ENCODE results near the gene FBXL5. TPM values are rescaled to one million over a fixed set of nuclear protein-coding genes. Genes with fewer than 3 reads are reported as not detected.

The FBXL5 gene
- total RNA-seq, 2 experiments from 2014 or later: 26.5 to 30.4 TPM

DNA sequence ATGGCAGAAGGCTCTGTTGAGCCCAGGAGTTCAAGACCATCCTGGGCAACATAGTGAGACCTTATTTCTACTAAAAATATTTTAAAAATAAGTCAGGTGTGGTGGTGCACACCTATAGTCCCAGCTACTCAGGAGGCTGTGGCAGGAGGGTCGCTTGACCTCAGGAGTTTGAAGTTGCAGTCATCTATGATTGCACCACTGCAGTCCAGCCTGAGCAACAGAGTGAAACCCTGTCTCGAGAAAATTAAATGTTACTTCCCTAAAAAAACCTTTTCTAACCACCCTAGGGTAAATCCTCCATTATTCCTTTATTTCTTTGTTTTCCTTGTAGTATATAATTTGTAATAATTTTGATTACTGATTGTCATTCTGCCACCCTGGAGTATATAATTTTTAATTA is 34.4 kb upstream of the FBXL5 start:
- Mint-ChIP-seq H3K27me3 (no peaks in the 10 kb centered on the region), H3K4me1 (ENCODE audit: low read depth) (peaks cover 2% of the 10 kb centered on the region), H3K27ac (no peak overlapping the region), H3K9me3 (no peaks in the 10 kb centered on the region), H3K36me3 (peaks cover 24% of the 10 kb centered on the region), H3K4me3 (no peak overlapping the region)
- ChIA-PET CTCF (no interaction called here), POLR2A (no interaction called here)
- intact Hi-C loops (cut with micrococcal nuclease): no loop called here
- no peak for DNase-seq

GRCh38 chr4:15688051-15688450 is 32.9 kb upstream of the FBXL5 start:
- H3K9me3 Mint-ChIP-seq: no peaks in the 10 kb centered on the region
- peaks cover 26% of the 10 kb centered on the region for H3K36me3 Mint-ChIP-seq
- H3K4me1 Mint-ChIP-seq (ENCODE audit: low read depth): peaks cover 11% of the 10 kb centered on the region
- CTCF ChIA-PET: interaction anchor here (1.1 kb wide), 1 partner anchor 118 kb away, joined by 3 read pairs; no protein-coding TSS in a partner anchor
- intact Hi-C loops (cut with micrococcal nuclease): no loop called here
- no peak for DNase-seq
- no peaks in the 10 kb centered on the region for H3K27me3 Mint-ChIP-seq
- POLR2A ChIA-PET: no interaction called here
- no peak overlapping the region for H3K4me3 Mint-ChIP-seq
- no peak overlapping the region for H3K27ac Mint-ChIP-seq

GRCh38 chr4:15684498-15684897 is 29.3 kb upstream of the FBXL5 start:
- intact Hi-C loops (cut with micrococcal nuclease): no loop called here
- H3K27ac Mint-ChIP-seq: no peak overlapping the region
- H3K36me3 Mint-ChIP-seq: peaks cover 35% of the 10 kb centered on the region
- H3K4me3 Mint-ChIP-seq: no peak overlapping the region
- DNase-seq: no peak
- ChIA-PET CTCF (interaction anchor here (0.8 kb wide), 1 partner anchor 30 kb away, joined by 3 read pairs; no protein-coding TSS in a partner anchor), POLR2A (no interaction called here)
- peaks cover 26% of the 10 kb centered on the region for H3K4me1 Mint-ChIP-seq (ENCODE audit: low read depth)
- H3K27me3 Mint-ChIP-seq: no peaks in the 10 kb centered on the region
- H3K9me3 Mint-ChIP-seq: no peaks in the 10 kb centered on the region

DNA sequence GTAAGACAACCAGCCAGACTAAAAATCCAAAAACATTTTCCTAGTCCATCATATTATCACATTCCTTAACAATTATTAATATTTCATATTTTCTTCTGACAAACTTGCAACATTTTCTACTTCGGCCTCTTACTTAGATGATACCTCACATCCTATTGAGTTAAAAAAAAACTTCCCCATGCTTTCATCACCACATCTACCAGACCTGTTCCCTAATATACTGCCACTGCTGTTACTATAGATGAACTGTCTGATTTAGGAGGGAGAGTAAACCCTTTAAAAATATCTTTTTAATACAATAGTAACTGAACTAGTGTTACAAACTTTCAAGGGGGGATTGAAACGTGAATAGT is 28.0 kb upstream of the FBXL5 start:
- Mint-ChIP-seq H3K4me1 (ENCODE audit: low read depth) (peaks cover 26% of the 10 kb centered on the region), H3K27ac (no peak overlapping the region), H3K4me3 (peak overlapping the region; percentile 15), H3K36me3 (peaks cover 28% of the 10 kb centered on the region), H3K9me3 (no peaks in the 10 kb centered on the region), H3K27me3 (no peaks in the 10 kb centered on the region)
- CTCF ChIA-PET: no interaction called here
- intact Hi-C loops (cut with micrococcal nuclease): no loop called here
- POLR2A ChIA-PET: no interaction called here
- DNase-seq: no peak

GRCh38 chr4:15682242-15683142 is 27.3 kb upstream of the FBXL5 start:
- Mint-ChIP-seq H3K9me3 (no peaks in the 10 kb centered on the region), H3K27me3 (no peaks in the 10 kb centered on the region), H3K4me3 (peak overlapping the region; percentile 99), H3K4me1 (ENCODE audit: low read depth) (peaks cover 29% of the 10 kb centered on the region), H3K36me3 (peaks cover 28% of the 10 kb centered on the region), H3K27ac (peak overlapping the region; percentile 95)
- CTCF ChIA-PET: interaction anchor here (0.6 to 1.9 kb wide), 6 partner anchors 18 to 225 kb away, joined by 3 to 4 read pairs (median 3); partner anchors contain the start of gene FBXL5
- DNase-seq: no peak
- intact Hi-C loops (cut with micrococcal nuclease): no loop called here
- POLR2A ChIA-PET: interaction anchor here (0.6 to 1.9 kb wide), 4 partner anchors 20 to 66 kb away, joined by 3 to 12 read pairs (median 4); partner anchors contain the start of gene FBXL5

DNA sequence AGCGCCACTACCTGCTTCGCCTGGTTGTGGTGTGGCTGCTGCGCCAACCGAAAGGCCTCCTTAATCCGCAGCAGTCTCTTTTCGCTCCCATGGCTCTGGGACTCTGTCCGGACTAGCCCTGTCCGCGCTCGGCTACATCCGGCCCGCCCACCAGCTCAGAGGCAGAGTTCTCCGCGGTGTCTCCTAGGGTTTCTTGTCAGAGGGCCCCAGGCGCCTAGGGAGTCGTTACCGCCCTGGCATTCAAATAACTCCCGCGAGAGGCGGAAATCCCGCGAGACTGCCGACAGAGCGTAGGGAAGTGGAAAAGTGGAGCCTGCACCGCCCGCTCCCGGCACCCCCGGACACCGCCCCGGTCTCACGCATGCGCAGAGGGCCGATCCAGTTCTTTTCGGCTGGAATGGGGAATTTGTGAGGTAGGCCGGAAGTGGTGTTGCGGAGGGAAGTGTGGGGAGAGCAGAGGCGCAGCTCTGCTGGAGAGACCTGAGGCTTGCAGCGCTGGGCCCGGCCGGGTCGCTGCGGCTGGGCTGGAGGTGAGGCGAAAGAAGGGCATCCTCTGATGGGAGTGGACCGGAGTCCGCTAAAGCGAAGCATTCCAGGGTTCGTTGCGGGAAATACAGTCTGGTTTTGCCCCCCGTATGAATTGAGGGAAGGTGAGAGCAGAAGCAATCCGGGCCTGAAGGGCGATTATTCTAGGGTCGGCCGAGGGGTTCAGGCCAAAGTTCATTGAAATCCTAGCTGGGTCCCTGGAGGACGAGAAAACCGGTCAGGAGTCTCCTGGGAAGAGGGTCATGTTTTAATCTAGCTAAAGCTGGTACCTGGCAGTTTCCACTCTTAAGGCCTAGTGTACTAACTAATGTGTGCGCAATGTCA is 26.4 kb upstream of the FBXL5 start, which contains the start of gene FAM200B:
TSS of gene FAM200B (plus strand) at position 456 of the 870 bp plus-strand sequence. CDS start 5,151 bp downstream, outside the sequence.
- Mint-ChIP-seq H3K27ac (peak within 1 kb of the TSS; percentile 95), H3K27me3 (no peaks in the 10 kb centered on the region), H3K4me3 (peak within 1 kb of the TSS; percentile 99), H3K36me3 (peaks cover 23% of the 10 kb centered on the region), H3K9me3 (no peaks in the 10 kb centered on the region), H3K4me1 (ENCODE audit: low read depth) (peaks cover 29% of the 10 kb centered on the region)
- POLR2A ChIA-PET: interaction anchor here (0.6 to 1.9 kb wide), 5 partner anchors 10 to 67 kb away, joined by 3 to 12 read pairs (median 3); partner anchors contain the start of gene FBXL5
- CTCF ChIA-PET: interaction anchor here (0.6 to 1.9 kb wide), 8 partner anchors 18 to 224 kb away, joined by 3 to 7 read pairs (median 3); partner anchors contain the start of gene FBXL5
- intact Hi-C loops (cut with micrococcal nuclease): loop anchor here (1.0 kb wide), 6 partner anchors 21 to 679 kb away; partner anchors contain the start of genes BST1, CD38, CPEB2 and FBXL5
- peak; percentile 99 for DNase-seq

DNA sequence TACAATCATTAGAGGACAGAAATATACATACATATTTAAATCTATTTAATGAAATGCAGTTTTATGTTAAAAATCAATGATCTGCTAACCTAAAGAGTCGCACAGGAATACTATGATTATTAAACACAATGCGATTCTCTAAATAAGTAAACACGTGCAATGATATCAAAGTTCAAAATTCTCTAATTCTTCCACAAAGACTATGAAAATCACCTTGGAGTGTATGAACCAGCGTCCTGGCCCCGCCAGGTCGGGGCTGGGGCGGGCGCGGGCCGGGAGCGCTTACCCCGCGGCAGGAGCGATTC is 25.9 kb upstream of the FBXL5 start:
- Mint-ChIP-seq H3K27ac (peak overlapping the region; percentile 95), H3K27me3 (no peaks in the 10 kb centered on the region), H3K36me3 (peaks cover 18% of the 10 kb centered on the region), H3K4me3 (peak overlapping the region; percentile 99), H3K4me1 (ENCODE audit: low read depth) (peaks cover 29% of the 10 kb centered on the region), H3K9me3 (no peaks in the 10 kb centered on the region)
- CTCF ChIA-PET: interaction anchor here (0.7 to 1.9 kb wide), 5 partner anchors 22 to 275 kb away, joined by 3 to 7 read pairs (median 4); partner anchors contain the start of gene FBXL5
- intact Hi-C loops (cut with micrococcal nuclease): loop anchor here (1.0 kb wide), 6 partner anchors 21 to 679 kb away; partner anchors contain the start of genes BST1, CD38, CPEB2 and FBXL5
- POLR2A ChIA-PET: interaction anchor here (1.3 to 1.9 kb wide), 3 partner anchors 9 to 26 kb away, joined by 3 to 12 read pairs (median 5); partner anchors contain the start of gene FBXL5
- no peak for DNase-seq

DNA sequence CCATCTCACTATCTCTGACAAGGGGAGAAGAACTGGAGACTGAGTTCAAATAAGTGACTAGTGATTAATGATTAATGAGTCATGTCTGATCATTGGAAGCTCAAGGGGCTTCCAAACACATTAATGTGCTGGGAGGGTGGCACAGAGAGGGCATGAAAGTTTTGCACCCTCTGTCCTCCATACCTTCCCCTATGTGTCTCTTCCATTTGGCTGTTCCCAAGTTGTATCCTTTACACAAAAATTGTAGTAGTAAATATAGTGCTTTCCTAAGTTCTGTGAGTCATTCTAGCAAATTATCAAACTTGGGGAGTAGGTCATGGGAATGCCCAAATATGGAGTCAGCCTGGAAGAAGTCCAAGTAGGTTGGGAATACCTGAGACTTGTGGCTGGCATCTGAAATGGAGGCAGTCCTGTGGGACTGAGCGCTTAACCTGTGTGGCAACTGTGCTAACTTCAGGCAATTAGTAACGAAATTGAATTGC is 22.4 kb upstream of the FBXL5 start:
- POLR2A ChIA-PET: no interaction called here

GRCh38 chr4:15676899-15677298 is 21.7 kb upstream of the FBXL5 start:
- intact Hi-C loops (cut with micrococcal nuclease): no loop called here
- DNase-seq: no peak
- Mint-ChIP-seq H3K4me1 (ENCODE audit: low read depth) (peaks cover 10% of the 10 kb centered on the region), H3K27me3 (no peaks in the 10 kb centered on the region), H3K9me3 (no peaks in the 10 kb centered on the region), H3K27ac (no peak overlapping the region), H3K36me3 (peaks cover 10% of the 10 kb centered on the region), H3K4me3 (no peak overlapping the region)
- ChIA-PET CTCF (no interaction called here), POLR2A (no interaction called here)

More for the DNA sequence above, 22.4 kb upstream of the FBXL5 start:
- H3K4me1 Mint-ChIP-seq (ENCODE audit: low read depth): peaks cover 13% of the 10 kb centered on the region
- DNase-seq: no peak
- intact Hi-C loops (cut with micrococcal nuclease): no loop called here
- H3K9me3 Mint-ChIP-seq: no peaks in the 10 kb centered on the region
- CTCF ChIA-PET: no interaction called here
- no peaks in the 10 kb centered on the region for H3K27me3 Mint-ChIP-seq
- H3K4me3 Mint-ChIP-seq: no peak overlapping the region
- H3K27ac Mint-ChIP-seq: no peak overlapping the region
- peaks cover 12% of the 10 kb centered on the region for H3K36me3 Mint-ChIP-seq

- Mint-ChIP-seq H3K4me3 (no peak overlapping the region), H3K4me1 (ENCODE audit: low read depth) (peaks cover 10% of the 10 kb centered on the region), H3K27ac (no peak overlapping the region), H3K27me3 (no peaks in the 10 kb centered on the region), H3K9me3 (no peaks in the 10 kb centered on the region), H3K36me3 (peaks cover 3% of the 10 kb centered on the region)
- ChIA-PET POLR2A (no interaction called here), CTCF (interaction anchor here (1.1 to 1.6 kb wide), 2 partner anchors 14 to 26 kb away, joined by 4 read pairs; no protein-coding TSS in a partner anchor)
- no peak for DNase-seq
- intact Hi-C loops (cut with micrococcal nuclease): no loop called here
These were observed 20.9 kb upstream of the FBXL5 start for GRCh38 chr4:15676039-15676438.

GRCh38 chr4:15675356-15675755 is 20.2 kb upstream of the FBXL5 start:
- intact Hi-C loops (cut with micrococcal nuclease): no loop called here
- Mint-ChIP-seq H3K27me3 (no peaks in the 10 kb centered on the region), H3K4me3 (no peak overlapping the region), H3K9me3 (no peaks in the 10 kb centered on the region), H3K36me3 (peaks cover 3% of the 10 kb centered on the region), H3K27ac (no peak overlapping the region), H3K4me1 (ENCODE audit: low read depth) (peaks cover 10% of the 10 kb centered on the region)
- DNase-seq: no peak
- POLR2A ChIA-PET: no interaction called here
- CTCF ChIA-PET: interaction anchor here (1.1 to 1.6 kb wide), 2 partner anchors 13 to 26 kb away, joined by 4 read pairs; no protein-coding TSS in a partner anchor

Data from activated CD4-positive, alpha-beta memory T cell treated with anti-CD3 and anti-CD28 coated beads for 36 hours (primary cell).